Caki2 (cell line): ENCODE measurements around the gene HEATR5A. TPM values are rescaled to one million over a fixed set of nuclear protein-coding genes. Genes with fewer than 3 reads are reported as not detected.
"Not testable (repeated sequence)": the region's sequence is repeated elsewhere in the genome, so short reads cannot be mapped to it uniquely, and the experiment has no call there.

ENCODE experiments used
- DNase-seq: peaks from one replicate; pipeline ENCODE4 v3.0.0-alpha.2; 2015; ENCODE audit warnings: low read depth
- in situ Hi-C: cut with HindIII; loops from 2 replicates; pipeline ENCODE4 v1.10.0; 2016; ENCODE audit warnings: low sequenced_read_pairs, low pct_unique_long_range_greater_than_20kb, mixed read lengths
- total RNA-seq: library from RNA; depleted of rRNA; stranded (reverse); fragments of >200 nt; shearing (Covaris generic); gene quantifications from 2 replicates; pipeline ENCODE4 v1.2.3, GENCODE V29; 2014; ENCODE audit warnings: low replicate concordance; rRNA removed

The HEATR5A gene
- total RNA-seq, 1 experiment from 2014 or later, result 8.9 TPM

GRCh38 chr14:31255918-31256317, 164.4 kb downstream of the HEATR5A start:
- in situ Hi-C loops, DNase-seq: not testable (repeated sequence)

- DNase-seq, result no peak
- in situ Hi-C loops, result no loop called here
Observed at GRCh38 chr14:31255286-31255685, 165.1 kb downstream of the HEATR5A start.

- in situ Hi-C loops, result no loop called here
Observed at GRCh38 chr14:31253746-31254471, 166.4 kb downstream of the HEATR5A start.

GRCh38 chr14:31252865-31253264, 167.5 kb downstream of the HEATR5A start:
- DNase-seq, result no peak
- in situ Hi-C loops, result no loop called here

More at GRCh38 chr14:31253746-31254471, 166.4 kb downstream of the HEATR5A start:
- no peak for DNase-seq

GRCh38 chr14:31251028-31251958, 169.1 kb downstream of the HEATR5A start:
- no peak for DNase-seq
- in situ Hi-C loops, result no loop called here

GRCh38 chr14:31244626-31245025, 175.7 kb downstream of the HEATR5A start:
- peak; percentile 25 for DNase-seq
- in situ Hi-C loops, result no loop called here

- DNase-seq, result peak; percentile 75
- in situ Hi-C loops, result no loop called here
Observed at GRCh38 chr14:31243860-31244259, 176.5 kb downstream of the HEATR5A start.

- DNase-seq, in situ Hi-C loops: not testable (repeated sequence)
Observed at GRCh38 chr14:31242161-31242940, 178.0 kb downstream of the HEATR5A start.

Other genes with a start within 250 kb of the HEATR5A start
- 76.3 and 78.6 TPM in 2 replicates for gene HECTD1, start 212.8 kb downstream of the HEATR5A start, total RNA-seq
- gene DTD2, start 37.0 kb upstream of the HEATR5A start, total RNA-seq, result 21.2 and 40.4 TPM in 2 replicates
- gene GPR33, start 67.5 kb upstream of the HEATR5A start, total RNA-seq, result not detected in 2 replicates
- 8.0 and 9.7 TPM in 2 replicates for gene NUBPL, start 140.9 kb upstream of the HEATR5A start, total RNA-seq